Kidney (tissue), 14 donors: ENCODE data around the gene MPHOSPH9. TPM values are rescaled to one million over a fixed set of nuclear protein-coding genes. Genes with fewer than 3 reads are reported as not detected.
A peak's percentile ranks its signal among the peaks of the same experiment; 100 is the strongest.

Experiments
- DNase-seq, 5 donors: peaks; one replicate each; pipeline ENCODE4 v3.0.0-alpha.2; 2013 to 2020
- FAIRE-seq: peaks from 2 replicates; lab custom pipeline; 2012; peaks lifted over from hg19 to GRCh38; lab: Jason Lieb, UNC
- H3K27ac ChIP-seq, 2 donors: one replicate each; pipeline ENCODE4 v1.7.0; 2013; ENCODE audit warnings: low read depth in 2 of 2, low read length in 2 of 2, inconsistent platforms in 1 of 2
- H3K27me3 ChIP-seq: one replicate; pipeline ENCODE4 v1.7.1; 2013; ENCODE audit warnings: low read length, inconsistent platforms; ENCODE audit not compliant: control insufficient read depth, insufficient read depth
- H3K36me3 ChIP-seq, 3 donors: one replicate each; pipeline versions ENCODE4 v1.7.0 to v1.7.1; 2013; ENCODE audit warnings: low read length in 3 of 3, control low read depth in 1 of 3, inconsistent platforms in 1 of 3; ENCODE audit not compliant: insufficient read depth in 3 of 3, control insufficient read depth in 2 of 3
- H3K4me1 ChIP-seq, 3 donors: one replicate each; pipeline versions ENCODE4 v1.7.0 to v1.7.1; 2013; ENCODE audit warnings: low read length in 3 of 3, inconsistent platforms in 1 of 3, low read depth in 1 of 3; ENCODE audit not compliant: control insufficient read depth in 2 of 3, insufficient read depth in 2 of 3
- H3K4me3 ChIP-seq, 3 donors: one replicate each; pipeline versions ENCODE4 v1.7.0 to v1.8.1; 2013; ENCODE audit warnings: low read length in 3 of 3, control low read depth in 1 of 3, inconsistent platforms in 1 of 3
- H3K9ac ChIP-seq, 3 donors: one replicate each; pipeline versions ENCODE4 v1.7.0 to v1.7.1; 2013; ENCODE audit warnings: low read length in 3 of 3, control low read depth in 1 of 3, inconsistent platforms in 1 of 3
- H3K9me3 ChIP-seq, 3 donors: one replicate each; pipeline versions ENCODE4 v1.7.0 to v1.7.1; 2013; ENCODE audit warnings: low read length in 3 of 3, control low read depth in 1 of 3, inconsistent platforms in 1 of 3; ENCODE audit not compliant: control insufficient read depth in 2 of 3, insufficient read depth in 1 of 3
- intact Hi-C: fragments of 100-400 bp; cut with DNase I; formaldehyde crosslinking; loops from one replicate; pipeline ENCODE4 v1.11.1; 2022
- polyA plus RNA-seq: library from polyadenylated mRNA; stranded (reverse); fragments of 350-450 nt; fragmentation: Illumina TruSeq; extraction: RNeasy Lipid Tissue Mini Kit (QIAGEN cat#74804); gene quantifications from one replicate; pipeline ENCODE4 v1.2.3, GENCODE V29; 2014; ENCODE audit warnings: low read depth, low replicate concordance; ENCODE audit not compliant: insufficient read depth
- total RNA-seq: library from RNA; stranded (reverse); fragmentation: NEBNext Ultra II Directional; extraction: Animal tissue kit (Norgen Biotek cat#: 25700); gene quantifications from one replicate; pipeline ENCODE4 v1.2.1, GENCODE V29; 2021
- TF ChIP-seq, protein P1 (sequence below): IDR thresholded peaks from 3 replicates; pipeline ENCODE4 v1.5.1; 2012; ENCODE audit warnings: mild to moderate bottlenecking, moderate library complexity, borderline replicate concordance; ENCODE audit not compliant: insufficient read depth; ENCODE audit errors: extremely low read depth
- donor health status: control.
- donor health status: control.
- donor health status: control.
- donor health status: control.
- donor health status: control.
- donor health status: DM: yes; HTN: yes; CAD: no.
- donor health status: Normal renal cell carcinoma (clear cell type).

MPHOSPH9 gene
- total and polyA plus RNA-seq, 2 donors from 2014 or later, result 7.2 to 25.2 TPM

DNA sequence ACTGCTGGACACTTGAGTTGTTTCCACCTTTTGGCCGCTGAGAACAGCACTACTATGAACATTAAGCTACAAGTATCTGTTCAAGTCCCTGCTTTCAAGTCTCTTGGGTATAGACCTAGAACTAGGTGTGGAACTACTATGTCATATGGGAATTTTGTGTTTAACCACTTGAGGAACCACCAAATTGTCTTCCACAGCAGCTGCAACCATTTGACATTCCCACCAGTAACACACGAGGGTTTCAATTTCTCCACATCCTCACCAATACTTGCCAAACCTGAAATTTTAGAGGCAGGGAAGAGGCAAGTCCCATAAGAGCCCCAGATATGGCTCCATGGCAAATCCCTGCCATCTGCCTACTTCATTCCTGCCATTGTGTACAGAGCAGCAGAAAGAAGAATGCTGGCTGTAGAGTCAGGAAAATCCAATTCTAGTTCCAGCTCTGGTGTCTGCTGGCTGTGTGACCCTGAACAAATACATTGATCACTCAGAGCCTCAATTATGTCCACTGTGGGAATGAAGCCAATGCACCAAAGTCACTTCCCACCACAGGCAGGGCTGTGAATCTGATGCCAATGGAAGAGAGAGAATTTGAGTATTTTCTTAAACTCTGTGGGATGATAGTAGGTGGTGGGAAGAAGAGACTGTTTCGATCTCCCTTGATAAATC is 99.9 kb downstream of the MPHOSPH9 start:
- Histone ChIP-seq H3K9ac (no peak overlapping the region), H3K9me3 (no peaks in the 10 kb centered on the region), H3K4me1 (peaks cover 0 to 7% (median 4%) of the 10 kb centered on the region in 3 donors), H3K27me3 (no peaks in the 10 kb centered on the region), H3K36me3 (no peaks in the 10 kb centered on the region), H3K27ac (no peak overlapping the region), H3K4me3 (no peak overlapping the region)
- TF ChIP-seq, protein P1, sequence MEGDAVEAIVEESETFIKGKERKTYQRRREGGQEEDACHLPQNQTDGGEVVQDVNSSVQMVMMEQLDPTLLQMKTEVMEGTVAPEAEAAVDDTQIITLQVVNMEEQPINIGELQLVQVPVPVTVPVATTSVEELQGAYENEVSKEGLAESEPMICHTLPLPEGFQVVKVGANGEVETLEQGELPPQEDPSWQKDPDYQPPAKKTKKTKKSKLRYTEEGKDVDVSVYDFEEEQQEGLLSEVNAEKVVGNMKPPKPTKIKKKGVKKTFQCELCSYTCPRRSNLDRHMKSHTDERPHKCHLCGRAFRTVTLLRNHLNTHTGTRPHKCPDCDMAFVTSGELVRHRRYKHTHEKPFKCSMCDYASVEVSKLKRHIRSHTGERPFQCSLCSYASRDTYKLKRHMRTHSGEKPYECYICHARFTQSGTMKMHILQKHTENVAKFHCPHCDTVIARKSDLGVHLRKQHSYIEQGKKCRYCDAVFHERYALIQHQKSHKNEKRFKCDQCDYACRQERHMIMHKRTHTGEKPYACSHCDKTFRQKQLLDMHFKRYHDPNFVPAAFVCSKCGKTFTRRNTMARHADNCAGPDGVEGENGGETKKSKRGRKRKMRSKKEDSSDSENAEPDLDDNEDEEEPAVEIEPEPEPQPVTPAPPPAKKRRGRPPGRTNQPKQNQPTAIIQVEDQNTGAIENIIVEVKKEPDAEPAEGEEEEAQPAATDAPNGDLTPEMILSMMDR, result no peak
- FAIRE-seq (no peak), DNase-seq (no peak)
- intact Hi-C loops, result no loop called here

DNA sequence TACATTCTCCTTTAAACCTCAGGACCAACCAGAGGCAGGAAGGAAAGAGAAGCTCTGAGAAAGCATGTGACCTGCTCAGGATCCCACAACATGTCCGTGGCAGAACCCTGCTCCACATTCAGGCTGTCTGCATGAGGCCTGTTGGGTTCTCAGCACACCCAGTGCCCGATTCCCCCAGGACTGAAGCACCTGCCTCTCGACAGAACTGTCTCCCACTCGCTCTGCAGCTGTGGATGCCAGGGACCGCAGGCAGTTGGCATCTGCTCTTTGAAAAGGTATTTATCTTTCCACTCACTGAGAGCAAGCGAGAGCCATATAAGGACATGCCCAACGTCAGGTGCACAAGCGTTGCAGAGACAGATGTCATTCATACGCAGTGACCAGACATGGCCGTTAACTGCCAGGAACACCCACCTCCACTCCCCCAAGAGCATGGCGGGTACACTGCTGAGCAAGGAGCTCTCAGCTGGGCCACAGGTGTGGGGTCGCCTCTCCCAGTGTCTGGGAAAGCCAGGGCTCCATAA is 101.0 kb downstream of the MPHOSPH9 start:
- Histone ChIP-seq H3K9me3 (no peaks in the 10 kb centered on the region), H3K4me1 (peaks cover 0 to 8% (median 4%) of the 10 kb centered on the region in 3 donors), H3K27me3 (no peaks in the 10 kb centered on the region), H3K9ac (peak overlapping the region in 1 of 3 donors; percentile 44), H3K27ac (peak overlapping the region in 1 of 2 donors; percentile 37), H3K4me3 (no peak overlapping the region), H3K36me3 (no peaks in the 10 kb centered on the region)
- TF ChIP-seq, protein P1, result no peak
- intact Hi-C loops, result no loop called here
- DNase-seq (peak in 1 of 5 donors; percentile 31), FAIRE-seq (no peak)

DNA sequence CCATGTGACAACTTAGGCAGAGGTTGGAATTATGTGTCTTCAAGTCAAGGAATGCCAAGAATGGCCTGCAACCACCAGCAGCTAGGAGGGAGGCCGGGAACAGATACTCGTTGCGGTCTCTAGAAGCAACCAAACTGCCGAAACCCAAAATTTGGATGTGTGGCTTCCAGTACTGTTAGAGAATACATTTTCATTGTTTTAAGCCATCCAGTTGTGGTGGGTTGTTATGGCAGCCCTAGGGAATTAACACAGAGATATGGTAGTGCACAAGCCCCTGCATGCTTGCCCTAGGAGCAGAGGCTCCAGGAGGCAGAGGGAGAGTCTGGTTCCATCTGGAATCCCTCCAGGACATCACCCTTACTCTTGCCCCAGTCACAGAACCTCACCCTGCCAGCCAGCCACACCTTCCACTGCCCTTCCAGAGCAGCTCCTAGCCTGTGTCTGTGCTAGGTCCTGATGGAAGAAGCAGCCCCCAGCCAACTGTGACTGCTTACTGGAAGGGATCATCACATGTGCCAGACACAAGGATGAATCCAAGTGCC is 101.6 kb downstream of the MPHOSPH9 start:
- H3K36me3 ChIP-seq, result no peaks in the 10 kb centered on the region
- peak overlapping the region in 1 of 3 donors; percentile 44 for H3K9ac ChIP-seq
- DNase-seq (peak in 1 of 5 donors; percentile 45), FAIRE-seq (no peak)
- H3K4me3 ChIP-seq, result no peak overlapping the region
- intact Hi-C loops, result no loop called here
- peaks cover 0 to 10% (median 4%) of the 10 kb centered on the region in 3 donors for H3K4me1 ChIP-seq
- peak overlapping the region in 1 of 2 donors; percentile 37 for H3K27ac ChIP-seq
- no peaks in the 10 kb centered on the region for H3K9me3 ChIP-seq
- H3K27me3 ChIP-seq, result no peaks in the 10 kb centered on the region
- TF ChIP-seq, protein P1, result no peak
